Measurements from ENCODE around the gene NHSL2. TPM values are rescaled to one million over a fixed set of nuclear protein-coding genes. Genes with fewer than 3 reads are reported as not detected.

NHSL2 gene
- polyA plus RNA-seq, 3 donors: 16.6 to 39.8 (median 22.8) TPM

DNA sequence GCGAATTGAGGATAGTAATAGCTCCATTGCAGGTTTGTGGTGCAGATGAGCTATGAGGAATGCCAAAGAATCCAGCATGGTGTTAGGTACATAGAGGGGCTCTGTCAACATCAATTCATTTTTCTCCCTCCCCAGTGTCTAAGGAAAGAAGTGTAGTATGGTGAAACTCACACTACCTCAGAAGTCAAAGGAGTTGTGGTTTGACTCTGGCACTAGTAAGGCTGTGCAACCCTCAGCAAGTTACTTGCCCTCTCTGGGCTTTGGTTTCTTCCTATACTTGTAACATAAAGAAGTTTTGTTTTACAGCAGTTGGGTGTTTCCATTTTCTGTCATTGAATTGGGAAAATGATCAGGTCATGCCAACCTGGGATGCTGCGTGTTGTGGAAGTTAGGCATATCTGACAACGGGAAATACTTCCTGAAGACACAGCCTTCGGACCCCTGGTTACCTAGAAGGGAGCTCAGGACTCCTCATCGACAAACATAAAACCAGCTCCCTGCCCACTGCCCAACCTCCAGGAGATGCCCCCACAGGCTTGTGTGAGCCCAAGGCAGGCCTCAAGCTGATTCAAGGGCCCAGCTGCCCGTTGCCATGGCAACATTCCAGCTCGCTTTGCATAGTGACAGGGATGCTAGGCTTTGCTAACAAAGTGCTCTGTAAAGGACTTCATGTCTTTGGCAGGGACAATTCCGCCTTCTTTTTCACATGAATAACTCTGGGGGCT lies 149.7 kb downstream of the NHSL2 start:
- H3K27ac ChIP-seq (ENCODE audit: low read depth in 1 of 2, low read length in 2 of 2): no peak overlapping the region
- H3K4me3 ChIP-seq (replicated peaks in 1 of 3; ENCODE audit: low read depth in 2 of 3, low read length in 3 of 3): no peak overlapping the region
- TF ChIP-seq, protein P1, sequence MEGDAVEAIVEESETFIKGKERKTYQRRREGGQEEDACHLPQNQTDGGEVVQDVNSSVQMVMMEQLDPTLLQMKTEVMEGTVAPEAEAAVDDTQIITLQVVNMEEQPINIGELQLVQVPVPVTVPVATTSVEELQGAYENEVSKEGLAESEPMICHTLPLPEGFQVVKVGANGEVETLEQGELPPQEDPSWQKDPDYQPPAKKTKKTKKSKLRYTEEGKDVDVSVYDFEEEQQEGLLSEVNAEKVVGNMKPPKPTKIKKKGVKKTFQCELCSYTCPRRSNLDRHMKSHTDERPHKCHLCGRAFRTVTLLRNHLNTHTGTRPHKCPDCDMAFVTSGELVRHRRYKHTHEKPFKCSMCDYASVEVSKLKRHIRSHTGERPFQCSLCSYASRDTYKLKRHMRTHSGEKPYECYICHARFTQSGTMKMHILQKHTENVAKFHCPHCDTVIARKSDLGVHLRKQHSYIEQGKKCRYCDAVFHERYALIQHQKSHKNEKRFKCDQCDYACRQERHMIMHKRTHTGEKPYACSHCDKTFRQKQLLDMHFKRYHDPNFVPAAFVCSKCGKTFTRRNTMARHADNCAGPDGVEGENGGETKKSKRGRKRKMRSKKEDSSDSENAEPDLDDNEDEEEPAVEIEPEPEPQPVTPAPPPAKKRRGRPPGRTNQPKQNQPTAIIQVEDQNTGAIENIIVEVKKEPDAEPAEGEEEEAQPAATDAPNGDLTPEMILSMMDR (IDR thresholded peaks at IDR 0.05): no peak
- H3K4me3 Mint-ChIP-seq: no peak overlapping the region
- WGBS (ENCODE audit: insufficient coverage): 67% methylated on average over 3 of the region's 8 CpGs
- no peaks in the 10 kb centered on the region for H3K36me3 ChIP-seq (replicated peaks in 1 of 2; ENCODE audit: control insufficient read depth in 1 of 2, insufficient read depth in 2 of 2, low read length in 2 of 2)
- no peak overlapping the region for H2AFZ ChIP-seq (ENCODE audit: insufficient read depth, low read depth, low read length, poor library complexity, severe bottlenecking)
- peaks cover 50 to 65% of the 10 kb centered on the region in 2 donors for H3K4me1 ChIP-seq (ENCODE audit: control insufficient read depth in 1 of 2, insufficient read depth in 2 of 2, low read length in 2 of 2)
- peaks cover 65% of the 10 kb centered on the region for H3K4me1 Mint-ChIP-seq
- peaks cover 0 to 4% of the 10 kb centered on the region in 2 donors for H3K27me3 ChIP-seq (ENCODE audit: control insufficient read depth in 2 of 2, insufficient read depth in 2 of 2, low read length in 2 of 2)
- H3K27ac Mint-ChIP-seq: no peak overlapping the region
- H3K9me3 Mint-ChIP-seq: no peaks in the 10 kb centered on the region
- no peaks in the 10 kb centered on the region for H3K79me2 ChIP-seq (ENCODE audit: insufficient read depth, low read length)
- H3K9ac ChIP-seq (ENCODE audit: insufficient read depth, low read length, poor library complexity, severe bottlenecking): no peak overlapping the region
- H3K36me3 Mint-ChIP-seq: no peaks in the 10 kb centered on the region
- no peaks in the 10 kb centered on the region for H3K9me3 ChIP-seq (replicated peaks in 1 of 2; ENCODE audit: control insufficient read depth in 1 of 2, insufficient read depth in 1 of 2, low read length in 2 of 2)
- no peak for DNase-seq
- intact Hi-C loops (cut with micrococcal nuclease): loop anchor here in 1 of 2 donors (10.0 kb wide), 1 partner anchor 64 kb away; no protein-coding TSS in a partner anchor
- no peak overlapping the region for H3K4me2 ChIP-seq (replicated peaks; ENCODE audit: extremely low read depth, low read length, poor library complexity, severe bottlenecking)
- H4K20me1 ChIP-seq (ENCODE audit: insufficient read depth, low read length): no peaks in the 10 kb centered on the region
- H3K27me3 Mint-ChIP-seq (ENCODE audit: low read depth in 3 of 3): peaks cover 0 to 16% (median 0%) of the 10 kb centered on the region in 3 donors

DNA sequence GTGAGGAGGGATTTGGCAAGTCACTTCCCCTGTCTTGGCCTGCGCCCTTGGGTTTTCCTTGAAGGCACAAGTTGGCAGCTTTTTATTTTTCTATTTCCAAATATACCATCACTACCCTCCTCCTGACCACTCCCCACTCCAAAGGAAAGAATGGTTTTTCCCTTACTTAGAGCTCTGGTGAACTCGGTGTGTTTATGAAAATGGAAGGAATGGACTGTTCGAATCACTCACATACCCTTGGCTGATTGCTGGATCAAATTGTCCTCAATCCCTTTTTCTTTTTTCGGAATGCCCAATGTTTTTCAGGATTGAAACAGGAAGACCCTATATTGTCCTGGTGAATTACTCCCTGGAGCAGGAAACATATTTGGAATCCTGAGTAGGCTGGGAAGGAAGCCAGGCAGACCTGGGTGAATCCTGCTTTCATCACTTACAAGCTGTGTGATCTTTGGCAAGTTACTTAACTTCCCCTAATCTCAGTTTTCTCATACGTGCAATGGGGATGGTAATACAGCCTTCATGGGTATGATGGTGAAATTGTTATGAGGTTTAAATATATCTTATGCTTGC lies 150.4 kb downstream of the NHSL2 start:
- Mint-ChIP-seq H3K36me3 (no peaks in the 10 kb centered on the region), H3K27ac (peak overlapping the region in 2 of 7 donors; percentile 32 to 58), H3K27me3 (ENCODE audit: low read depth in 3 of 3) (peaks cover 0 to 21% (median 2%) of the 10 kb centered on the region in 3 donors), H3K9me3 (no peaks in the 10 kb centered on the region), H3K4me1 (peaks cover 63% of the 10 kb centered on the region), H3K4me3 (no peak overlapping the region)
- H3K27ac ChIP-seq (ENCODE audit: low read depth in 1 of 2, low read length in 2 of 2): no peak overlapping the region
- H3K4me1 ChIP-seq (ENCODE audit: control insufficient read depth in 1 of 2, insufficient read depth in 2 of 2, low read length in 2 of 2): peaks cover 44 to 60% of the 10 kb centered on the region in 2 donors
- H3K79me2 ChIP-seq (ENCODE audit: insufficient read depth, low read length): no peaks in the 10 kb centered on the region
- no peak overlapping the region for H2AFZ ChIP-seq (ENCODE audit: insufficient read depth, low read depth, low read length, poor library complexity, severe bottlenecking)
- WGBS (ENCODE audit: insufficient coverage): no CpG with 5 or more reads among the region's 5 CpGs
- TF ChIP-seq, protein P1 (IDR thresholded peaks at IDR 0.05): no peak
- H3K27me3 ChIP-seq (ENCODE audit: control insufficient read depth in 2 of 2, insufficient read depth in 2 of 2, low read length in 2 of 2): peaks cover 0 to 4% of the 10 kb centered on the region in 2 donors
- H3K4me3 ChIP-seq (replicated peaks in 1 of 3; ENCODE audit: low read depth in 2 of 3, low read length in 3 of 3): no peak overlapping the region
- H3K9ac ChIP-seq (ENCODE audit: insufficient read depth, low read length, poor library complexity, severe bottlenecking): no peak overlapping the region
- no peaks in the 10 kb centered on the region for H4K20me1 ChIP-seq (ENCODE audit: insufficient read depth, low read length)
- no peaks in the 10 kb centered on the region for H3K36me3 ChIP-seq (replicated peaks in 1 of 2; ENCODE audit: control insufficient read depth in 1 of 2, insufficient read depth in 2 of 2, low read length in 2 of 2)
- H3K9me3 ChIP-seq (replicated peaks in 1 of 2; ENCODE audit: control insufficient read depth in 1 of 2, insufficient read depth in 1 of 2, low read length in 2 of 2): no peaks in the 10 kb centered on the region
- H3K4me2 ChIP-seq (replicated peaks; ENCODE audit: extremely low read depth, low read length, poor library complexity, severe bottlenecking): no peak overlapping the region
- no peak for DNase-seq
- intact Hi-C loops (cut with micrococcal nuclease): loop anchor here in 1 of 2 donors (10.0 kb wide), 1 partner anchor 64 kb away; no protein-coding TSS in a partner anchor
